Measurements from ENCODE around the gene RASD2. TPM values are rescaled to one million over a fixed set of nuclear protein-coding genes. Genes with fewer than 3 reads are reported as not detected.

Gene RASD2, protein sequence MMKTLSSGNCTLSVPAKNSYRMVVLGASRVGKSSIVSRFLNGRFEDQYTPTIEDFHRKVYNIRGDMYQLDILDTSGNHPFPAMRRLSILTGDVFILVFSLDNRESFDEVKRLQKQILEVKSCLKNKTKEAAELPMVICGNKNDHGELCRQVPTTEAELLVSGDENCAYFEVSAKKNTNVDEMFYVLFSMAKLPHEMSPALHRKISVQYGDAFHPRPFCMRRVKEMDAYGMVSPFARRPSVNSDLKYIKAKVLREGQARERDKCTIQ
- total RNA-seq (2021; ENCODE audit: unreplicated experiment), result 2.4 TPM
- polyA plus RNA-seq (2012), result 2.2 and 2.5 TPM in 2 replicates
- percentile 30 among the genes with signal in this experiment for Bru-seq, nascent RNA
- percentile 15 among the genes with signal in this experiment for BruChase-seq, experiment 1, labeled RNA remaining after a 6-hour chase
- BruChase-seq, experiment 2, labeled RNA remaining after a 2-hour chase, result percentile 38 among the genes with signal in this experiment
- long read RNA-seq, partial matches to known transcripts, result 3 of 7 reads
- long read RNA-seq, other reads (novel, unspliced or antisense), result 1 of 7 reads

DNA sequence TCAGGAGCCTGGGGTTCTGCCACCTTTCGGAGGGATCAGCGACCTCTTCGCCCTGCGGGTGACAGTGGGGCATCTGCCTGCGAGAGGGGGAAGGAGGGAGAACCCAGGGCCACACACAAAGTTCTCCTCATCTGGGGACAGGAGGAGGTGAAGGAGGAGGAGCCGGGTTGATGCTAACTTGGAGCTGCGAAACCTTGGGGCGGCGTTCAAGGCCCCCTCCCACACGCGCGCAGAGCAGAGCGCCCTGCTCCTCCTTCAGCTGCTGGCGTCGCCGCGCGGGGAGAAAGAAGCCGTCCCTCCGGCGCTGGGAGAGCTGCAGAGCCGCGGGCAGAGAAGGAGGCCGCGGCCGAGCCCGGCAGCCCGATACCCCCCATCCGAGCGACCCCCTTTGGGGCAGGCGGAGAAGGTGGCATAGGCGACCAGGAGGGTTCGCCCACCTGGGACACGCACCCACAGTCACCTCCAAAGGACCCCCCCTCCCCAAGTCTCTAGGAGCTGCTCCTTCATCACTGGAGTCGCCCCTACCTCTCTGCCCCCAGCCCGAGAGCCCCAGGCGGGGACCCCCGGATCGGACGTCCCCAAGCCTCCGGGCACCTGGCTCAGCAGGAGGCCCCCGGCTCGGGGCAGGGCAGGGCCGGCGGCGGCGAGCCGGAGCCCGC, at the start of gene RASD2:
Gene RASD2 (plus strand): TSS at position 237 of the 659 bp plus-strand sequence. CDS start 5,979 bp downstream, outside the sequence.
- DNase-seq (ENCODE audit: low read depth, low spot score) (no peak), ATAC-seq (peak; percentile 62)
- H3K27ac ChIP-seq (ENCODE audit: low read depth, low read length), result peak within 1 kb of the TSS; percentile 54; the same call in 1 of the 2 replicates
- ChIA-PET CTCF (no interaction called here), RAD21 (ENCODE audit: low non-redundant PET in 1 of 2, low total read pairs in 2 of 2, uncharacterized antibody in 2 of 2, unreplicated experiment in 2 of 2) (no interaction called here), POLR2A (interaction anchor here (2.3 kb wide), 1 partner anchor 10 kb away, joined by 5 read pairs; no protein-coding TSS in a partner anchor)
- no peaks in the 10 kb centered on the region for H3K27me3 ChIP-seq (ENCODE audit: insufficient read depth, low read length)
- peak within 1 kb of the TSS; percentile 47 to 64 for H3K4me3 ChIP-seq (replicated peaks in 1 of 2; ENCODE audit: low read depth in 1 of 2, low read length in 2 of 2)
- H4K20me1 ChIP-seq (ENCODE audit: insufficient read depth), result no peaks in the 10 kb centered on the region
- peaks cover 27 to 53% of the 10 kb centered on the region in 2 experiments for H3K4me1 ChIP-seq (ENCODE audit: control insufficient read depth in 1 of 2, insufficient read depth in 2 of 2, low read length in 2 of 2)
- no peaks in the 10 kb centered on the region for H3K9me3 ChIP-seq (ENCODE audit: control insufficient read depth in 1 of 2, insufficient read depth in 1 of 2, low read depth in 1 of 2, low read length in 2 of 2)
- no peaks in the 10 kb centered on the region for H3K9me2 ChIP-seq (ENCODE audit: insufficient read depth)
- H2AFZ ChIP-seq (ENCODE audit: low read depth, low read length, poor library complexity, severe bottlenecking), result peak within 1 kb of the TSS; percentile 61
- H3K4me2 ChIP-seq (ENCODE audit: low read length), result peak within 1 kb of the TSS; percentile 96
- intact Hi-C loops (cut with micrococcal nuclease), result no loop called here
- H3K79me2 ChIP-seq (ENCODE audit: insufficient read depth, low read length), result no peaks in the 10 kb centered on the region
- H3K36me3 ChIP-seq (ENCODE audit: control insufficient read depth in 1 of 2, insufficient read depth in 2 of 2, low read length in 2 of 2), result no peaks in the 10 kb centered on the region
- TF ChIP-seq EGR1 (IDR thresholded peaks at IDR 0.05; ENCODE audit: low read depth) (no peak), POLR2A (IDR thresholded peaks at IDR 0.05; ENCODE audit: borderline replicate concordance, extremely low read depth, insufficient read depth, insufficient read length) (no peak), CEBPB (IDR thresholded peaks at IDR 0.05; ENCODE audit: low read depth) (no peak), ELF1 (IDR thresholded peaks at IDR 0.05; ENCODE audit: borderline replicate concordance, low read depth) (no peak), RAD21 (IDR thresholded peaks at IDR 0.05; ENCODE audit: low read depth) (no peak), YY1 (IDR thresholded peaks at IDR 0.05; ENCODE audit: extremely low read depth, insufficient replicate concordance, low read depth, low read length) (no peak), SP1 (IDR thresholded peaks at IDR 0.05; ENCODE audit: low read depth) (no peak), EZH2 (IDR thresholded peaks at IDR 0.05) (no peak)
- TF ChIP-seq, protein P1, sequence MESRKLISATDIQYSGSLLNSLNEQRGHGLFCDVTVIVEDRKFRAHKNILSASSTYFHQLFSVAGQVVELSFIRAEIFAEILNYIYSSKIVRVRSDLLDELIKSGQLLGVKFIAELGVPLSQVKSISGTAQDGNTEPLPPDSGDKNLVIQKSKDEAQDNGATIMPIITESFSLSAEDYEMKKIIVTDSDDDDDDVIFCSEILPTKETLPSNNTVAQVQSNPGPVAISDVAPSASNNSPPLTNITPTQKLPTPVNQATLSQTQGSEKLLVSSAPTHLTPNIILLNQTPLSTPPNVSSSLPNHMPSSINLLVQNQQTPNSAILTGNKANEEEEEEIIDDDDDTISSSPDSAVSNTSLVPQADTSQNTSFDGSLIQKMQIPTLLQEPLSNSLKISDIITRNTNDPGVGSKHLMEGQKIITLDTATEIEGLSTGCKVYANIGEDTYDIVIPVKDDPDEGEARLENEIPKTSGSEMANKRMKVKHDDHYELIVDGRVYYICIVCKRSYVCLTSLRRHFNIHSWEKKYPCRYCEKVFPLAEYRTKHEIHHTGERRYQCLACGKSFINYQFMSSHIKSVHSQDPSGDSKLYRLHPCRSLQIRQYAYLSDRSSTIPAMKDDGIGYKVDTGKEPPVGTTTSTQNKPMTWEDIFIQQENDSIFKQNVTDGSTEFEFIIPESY (IDR thresholded peaks at IDR 0.05; ENCODE audit: extremely low read depth, insufficient replicate concordance, low read length), result no peak
- TF ChIP-seq, protein P2, sequence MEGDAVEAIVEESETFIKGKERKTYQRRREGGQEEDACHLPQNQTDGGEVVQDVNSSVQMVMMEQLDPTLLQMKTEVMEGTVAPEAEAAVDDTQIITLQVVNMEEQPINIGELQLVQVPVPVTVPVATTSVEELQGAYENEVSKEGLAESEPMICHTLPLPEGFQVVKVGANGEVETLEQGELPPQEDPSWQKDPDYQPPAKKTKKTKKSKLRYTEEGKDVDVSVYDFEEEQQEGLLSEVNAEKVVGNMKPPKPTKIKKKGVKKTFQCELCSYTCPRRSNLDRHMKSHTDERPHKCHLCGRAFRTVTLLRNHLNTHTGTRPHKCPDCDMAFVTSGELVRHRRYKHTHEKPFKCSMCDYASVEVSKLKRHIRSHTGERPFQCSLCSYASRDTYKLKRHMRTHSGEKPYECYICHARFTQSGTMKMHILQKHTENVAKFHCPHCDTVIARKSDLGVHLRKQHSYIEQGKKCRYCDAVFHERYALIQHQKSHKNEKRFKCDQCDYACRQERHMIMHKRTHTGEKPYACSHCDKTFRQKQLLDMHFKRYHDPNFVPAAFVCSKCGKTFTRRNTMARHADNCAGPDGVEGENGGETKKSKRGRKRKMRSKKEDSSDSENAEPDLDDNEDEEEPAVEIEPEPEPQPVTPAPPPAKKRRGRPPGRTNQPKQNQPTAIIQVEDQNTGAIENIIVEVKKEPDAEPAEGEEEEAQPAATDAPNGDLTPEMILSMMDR (IDR thresholded peaks at IDR 0.05 in 2 of 3, conservative IDR thresholded peaks at IDR 0.05 in 1 of 3; ENCODE audit: borderline replicate concordance in 1 of 3, insufficient read depth in 1 of 3, low read depth in 2 of 3, low read length in 2 of 3), result no peak
- TF ChIP-seq, protein P3, sequence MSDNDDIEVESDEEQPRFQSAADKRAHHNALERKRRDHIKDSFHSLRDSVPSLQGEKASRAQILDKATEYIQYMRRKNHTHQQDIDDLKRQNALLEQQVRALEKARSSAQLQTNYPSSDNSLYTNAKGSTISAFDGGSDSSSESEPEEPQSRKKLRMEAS (IDR thresholded peaks at IDR 0.05), result no peak
- no TSS peak for BruUV-seq (replicated peaks)
- peak within 1 kb of the TSS; percentile 47 for H3K9ac ChIP-seq (ENCODE audit: low read length)

Measured in HCT116 (cell line).